GM21619 (cell line): ENCODE measurements around the gene ACSS1.

Experiments used
- ATAC-seq: cut with Tn5 transposase; IDR thresholded peaks from one replicate; pipeline ENCODE4 v1.9.1; 2021; ENCODE audit not compliant: unreplicated experiment

ACSS1 gene

GRCh38 chr20:25058051-25058846, at the start of gene ACSS1:
Gene ACSS1 (minus strand): TSS chr20:25058139. CDS start chr20:25058102, 37 bp downstream.
- ATAC-seq = peak; percentile 54

GRCh38 chr20:25103526-25103925, 45.6 kb upstream of the ACSS1 start:
- no peak for ATAC-seq

- no peak for ATAC-seq
Observed at GRCh38 chr20:25100914-25101313, 43.0 kb upstream of the ACSS1 start.

GRCh38 chr20:25099601-25100140, 41.7 kb upstream of the ACSS1 start:
- no peak for ATAC-seq

- no peak for ATAC-seq
Observed at GRCh38 chr20:25097498-25097897, 39.6 kb upstream of the ACSS1 start.

GRCh38 chr20:25090492-25091429, 32.8 kb upstream of the ACSS1 start:
- ATAC-seq = peak; percentile 84

- ATAC-seq = no peak
Observed at GRCh38 chr20:25089662-25090061, 31.7 kb upstream of the ACSS1 start.

GRCh38 chr20:25089096-25089495, 31.2 kb upstream of the ACSS1 start:
- no peak for ATAC-seq

GRCh38 chr20:25088267-25088666, 30.3 kb upstream of the ACSS1 start:
- no peak for ATAC-seq

- ATAC-seq = no peak
Observed at GRCh38 chr20:25087186-25087929, 29.4 kb upstream of the ACSS1 start.

- no peak for ATAC-seq
Observed at GRCh38 chr20:25085756-25086495, 28.0 kb upstream of the ACSS1 start.

GRCh38 chr20:25084626-25085187, 26.8 kb upstream of the ACSS1 start:
- no peak for ATAC-seq

GRCh38 chr20:25083773-25084625, 26.1 kb upstream of the ACSS1 start:
- no peak for ATAC-seq

GRCh38 chr20:25083141-25083772, 25.3 kb upstream of the ACSS1 start:
- ATAC-seq = no peak

GRCh38 chr20:25082498-25082873, 24.5 kb upstream of the ACSS1 start:
- ATAC-seq = no peak

- no peak for ATAC-seq
Observed at GRCh38 chr20:25081730-25082497, 24.0 kb upstream of the ACSS1 start, which contains the start of gene VSX1. Gene VSX1 (minus strand): TSS chr20:25082141. CDS start chr20:25082096, 45 bp downstream.

GRCh38 chr20:25081065-25081729, 23.3 kb upstream of the ACSS1 start:
- ATAC-seq = no peak
